PC-3 (cell line): ENCODE measurements around the gene GSDME.

ENCODE experiments used
- CTCF ChIP-seq: fragments of 300-600 bp; sonication (generic); conservative IDR thresholded peaks from 2 replicates; pipeline ENCODE4 v1.5.1; 2017; ENCODE audit warnings: antibody characterized with exemption, low read depth, mild to moderate bottlenecking, low read length
- EZH2phosphoT487 ChIP-seq: fragments of 300-600 bp; sonication (generic); IDR thresholded peaks from 2 replicates; pipeline ENCODE4 v1.6.1; 2018; ENCODE audit warnings: mild to moderate bottlenecking, antibody characterized with exemption, low read length, borderline replicate concordance

GRCh38 chr7:24709051-24709450 is 48.2 kb downstream of the GSDME start:
- TF ChIP-seq CTCF (no peak), EZH2phosphoT487 (no peak)
